HG03280 (cell line): ENCODE results near the gene TCEAL7.

ENCODE experiments used
- ATAC-seq: cut with Tn5 transposase; IDR thresholded peaks from one replicate; pipeline ENCODE4 v1.9.1; 2021; ENCODE audit warnings: mild to moderate bottlenecking, moderate library complexity; ENCODE audit not compliant: unreplicated experiment

The TCEAL7 gene

DNA sequence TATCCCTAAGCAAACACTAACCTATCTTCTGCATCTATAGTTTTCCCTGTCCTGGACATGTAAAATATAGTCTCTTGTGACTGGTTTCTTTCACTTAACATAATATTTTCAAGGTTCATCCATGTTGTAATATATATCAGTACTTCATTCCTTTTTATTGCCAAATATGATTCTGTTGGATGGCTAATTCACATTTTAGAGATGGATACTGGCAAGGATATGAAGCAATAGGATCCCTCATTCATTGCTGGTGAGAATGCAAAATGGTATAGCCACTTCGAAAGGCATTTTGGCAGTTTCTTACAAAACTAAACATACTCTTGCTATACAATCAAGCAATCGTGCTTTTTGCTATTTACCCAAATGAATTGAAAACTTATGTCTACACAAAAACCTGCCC is 33.0 kb downstream of the TCEAL7 start:
- ATAC-seq, result no peak

DNA sequence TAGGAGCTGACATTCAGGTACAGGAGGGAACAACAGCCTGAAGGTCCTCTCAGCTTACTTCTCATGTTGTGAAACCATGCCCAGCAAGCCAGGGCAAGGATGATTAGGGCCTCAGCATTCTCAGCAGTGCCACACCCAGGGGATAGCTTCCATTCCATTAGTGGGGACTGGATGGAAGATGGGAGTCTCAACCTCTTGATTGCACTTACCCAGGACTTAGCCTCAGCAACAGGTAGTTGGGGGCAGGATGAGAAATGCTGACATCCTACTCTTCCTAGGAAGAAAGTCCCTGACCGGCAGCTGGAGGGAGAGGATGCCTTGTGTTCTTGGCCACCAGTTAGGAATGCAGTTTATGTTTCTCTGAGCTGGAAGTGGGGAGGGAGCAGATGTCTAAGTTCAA is 37.5 kb downstream of the TCEAL7 start:
- no peak for ATAC-seq

DNA sequence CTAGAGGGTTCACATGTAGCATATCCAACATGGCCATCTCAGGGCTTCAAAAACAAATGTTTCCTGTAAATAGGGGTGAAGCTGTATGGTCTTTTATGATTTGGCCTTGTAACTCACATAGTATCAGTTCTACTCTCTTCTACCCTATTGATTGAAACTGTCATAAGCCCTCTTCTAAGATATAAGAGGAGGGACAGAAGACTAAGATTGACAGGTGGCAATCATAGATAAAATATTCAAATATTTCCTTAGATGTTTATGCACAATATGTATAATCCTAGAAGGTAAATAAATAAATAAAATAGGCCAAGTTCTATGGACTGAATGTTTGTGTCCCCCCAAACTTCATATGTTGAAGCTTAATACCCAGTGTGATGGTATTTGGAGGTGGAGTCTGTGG is 39.4 kb downstream of the TCEAL7 start:
- ATAC-seq, result no peak

DNA sequence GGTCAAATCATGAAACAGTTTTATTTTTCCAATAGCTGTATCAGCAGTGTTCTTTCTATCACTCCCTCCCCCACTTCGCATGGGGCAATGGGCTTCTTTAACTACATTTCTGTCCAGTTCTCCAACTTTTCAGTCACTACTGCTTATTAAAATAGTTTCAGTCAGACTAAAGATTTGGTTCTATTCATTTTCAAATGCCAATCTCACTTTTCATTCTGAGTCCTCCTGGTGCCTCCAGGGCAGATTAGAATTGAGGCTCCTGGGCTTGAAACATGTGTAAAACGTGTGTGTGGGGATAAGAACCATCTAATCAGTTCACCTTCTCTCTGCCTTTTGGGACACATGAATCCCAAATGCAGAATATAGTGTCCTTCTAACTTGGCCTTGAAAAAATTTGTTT is 42.8 kb downstream of the TCEAL7 start:
- no peak for ATAC-seq

DNA sequence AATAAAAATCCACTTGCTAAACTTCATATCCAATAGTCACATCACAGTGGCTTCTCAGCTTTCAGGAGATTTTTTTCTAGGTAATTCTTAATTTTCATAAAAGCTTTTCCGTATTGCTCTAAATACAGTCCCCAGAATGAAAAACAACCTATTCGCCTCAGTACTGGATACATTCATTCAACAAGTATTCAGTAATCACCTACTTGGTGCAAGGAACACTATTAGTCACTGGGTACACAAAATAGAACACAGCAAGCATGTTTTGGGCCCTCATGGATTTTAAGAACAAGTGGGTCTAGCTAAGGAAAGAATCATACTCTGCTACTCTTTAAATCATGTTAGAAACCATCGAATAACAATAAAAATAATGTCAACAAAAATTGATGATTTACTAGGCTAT is 43.5 kb downstream of the TCEAL7 start:
- no peak for ATAC-seq

DNA sequence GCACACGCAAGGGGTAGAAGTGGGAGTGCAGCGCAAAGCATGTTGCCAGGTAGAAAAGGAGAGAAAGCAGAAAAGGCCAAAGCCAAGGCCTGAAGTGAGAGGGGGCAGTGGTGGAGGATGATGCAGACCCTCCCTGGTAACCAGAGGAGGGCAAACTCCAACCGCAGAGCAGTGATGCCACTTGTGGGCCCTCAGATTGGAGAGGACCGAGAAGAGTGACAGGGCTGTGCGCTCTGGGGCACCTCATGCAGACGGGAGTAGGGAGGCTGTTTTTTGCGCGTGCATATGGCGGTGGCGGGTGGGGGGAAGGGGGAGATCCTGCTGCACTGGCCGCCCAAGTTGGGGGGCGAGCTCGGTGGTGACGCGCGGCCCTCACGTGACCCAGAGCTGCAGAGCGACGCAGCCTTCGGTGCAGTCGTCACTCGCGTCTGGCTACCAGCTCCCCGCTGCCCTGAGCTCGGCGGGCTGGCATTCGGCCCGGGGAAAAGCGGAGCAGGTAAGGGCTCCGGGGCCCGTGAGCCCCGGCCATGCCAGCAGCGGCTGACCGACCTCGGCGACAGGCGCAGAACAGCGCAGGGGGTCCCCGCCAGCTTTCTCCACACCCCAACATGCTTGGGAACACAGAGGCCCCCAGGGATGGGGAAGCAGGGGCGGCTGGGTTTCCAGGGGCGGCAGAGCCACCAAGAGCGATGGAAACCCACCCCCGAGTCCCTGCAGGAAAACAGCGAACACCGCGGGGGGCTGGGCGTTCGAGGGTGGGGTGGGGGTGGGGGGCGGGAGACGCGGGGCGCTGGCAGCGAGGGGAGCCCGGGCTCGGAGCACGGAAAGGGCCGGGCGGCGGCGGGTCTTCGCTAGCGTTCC is 46.3 kb downstream of the TCEAL7 start, which contains the start of gene BEX3:
BEX3 (plus strand) TSS at position 421 of the 861 bp plus-strand sequence. CDS start 984 bp downstream, outside the sequence.
- ATAC-seq, result no peak

DNA sequence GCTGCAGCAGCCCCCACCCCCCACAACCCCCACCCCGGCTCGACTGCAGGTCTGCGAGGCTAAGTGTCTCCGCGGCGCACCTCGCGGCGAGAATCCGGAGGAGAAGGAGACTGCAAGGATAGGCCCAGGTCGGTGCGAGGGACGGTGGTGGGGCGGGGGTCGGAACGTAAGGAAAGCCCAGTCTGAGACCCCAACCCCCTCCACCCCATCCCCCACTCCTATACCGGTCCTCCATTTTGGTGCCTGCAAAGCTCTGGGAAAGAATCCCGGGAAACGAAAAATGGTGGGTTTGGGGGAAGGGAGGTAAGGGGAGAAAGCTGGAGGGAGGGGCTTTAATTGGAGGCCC is 46.9 kb downstream of the TCEAL7 start:
- no peak for ATAC-seq

DNA sequence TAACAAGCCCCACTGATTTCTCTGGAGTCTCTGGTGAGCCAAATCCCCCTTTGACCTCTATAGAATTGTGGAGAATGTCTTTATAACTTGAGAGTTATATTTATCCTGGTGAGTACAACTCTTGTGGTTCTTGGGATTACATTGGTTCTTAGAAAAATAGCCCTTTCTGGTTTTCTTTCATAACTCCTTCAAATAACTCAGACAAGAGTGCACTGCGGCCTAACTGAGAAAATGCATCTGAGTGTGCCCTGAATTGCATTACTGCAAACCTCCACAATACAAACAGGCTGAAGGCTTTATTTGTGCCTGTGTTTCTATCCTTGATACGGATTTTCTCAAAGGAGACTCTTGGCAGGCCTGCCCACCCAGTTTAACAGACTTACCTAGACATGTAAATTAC is 49.0 kb downstream of the TCEAL7 start:
- ATAC-seq, result no peak
